Transverse colon (tissue), 4 donors: Measurements from ENCODE around the gene TMEM147. TPM values are rescaled to one million over a fixed set of nuclear protein-coding genes. Genes with fewer than 3 reads are reported as not detected.

ENCODE experiments used
- DNase-seq: peaks from one replicate; pipeline ENCODE4 v3.0.0-alpha.2; 2019
- H3K27ac ChIP-seq, 4 donors: fragments of 200-600 bp; sonication (generic); 2 replicates each; pipeline ENCODE4 v1.5.1; 2016 to 2018; ENCODE audit warnings: inconsistent platforms in 4 of 4
- H3K27me3 ChIP-seq: fragments of 200-600 bp; sonication (generic); 2 replicates; pipeline ENCODE4 v1.5.1; 2017; ENCODE audit warnings: inconsistent platforms
- H3K36me3 ChIP-seq, 4 donors: fragments of 200-600 bp; sonication (generic); 2 replicates each; pipeline ENCODE4 v1.5.1; 2017 to 2019; ENCODE audit warnings: inconsistent platforms in 4 of 4
- H3K4me1 ChIP-seq, 4 donors: fragments of 200-600 bp; sonication (generic); 2 replicates each; pipeline ENCODE4 v1.5.1; 2017 to 2020; ENCODE audit warnings: inconsistent platforms in 4 of 4
- H3K4me3 ChIP-seq, 4 donors: fragments of 200-600 bp; sonication (generic); 1 replicate in 1 of 4; 2 replicates in 3 of 4; pipeline versions ENCODE4 v1.5.1 to v1.6.1; 2017 to 2019; ENCODE audit warnings: inconsistent platforms in 4 of 4
- H3K9me3 ChIP-seq, 2 donors: fragments of 200-600 bp; sonication (generic); 2 replicates each; pipeline ENCODE4 v1.5.1; 2017 to 2019; ENCODE audit warnings: inconsistent platforms in 2 of 2
- EP300 ChIP-seq: sonication (generic); formaldehyde crosslinking; IDR thresholded peaks from one replicate; pipeline ENCODE4 v1.6.1; 2017; ENCODE audit warnings: antibody characterized with exemption, low read depth
- POLR2A ChIP-seq: fragments of 450-650 bp; IDR thresholded peaks from one replicate; pipeline ENCODE4 v1.6.1; 2016; ENCODE audit warnings: antibody characterized with exemption, mild to moderate bottlenecking, moderate library complexity
- POLR2AphosphoS5 ChIP-seq, 3 donors: sonication (generic); formaldehyde crosslinking; IDR thresholded peaks; one replicate each; pipeline ENCODE4 v1.6.1; 2016; ENCODE audit warnings: antibody characterized with exemption in 3 of 3
- WGBS, 2 donors: methylation state at CpG; one replicate each; pipeline ENCODE4 v1.1.5; 2018; ENCODE audit warnings: low coverage in 1 of 2; 5-methylcytosine and 5-hydroxymethylcytosine counted together
- in situ Hi-C, 4 donors: fragments of 200-750 bp; cut with MboI; loops; one replicate each; pipeline versions ENCODE4 v1.15.0 to v1.15.1; 2017; ENCODE audit warnings: low sequenced_read_pairs in 3 of 4, low pct_ligation_motif_present in 1 of 4, low pct_unique_long_range_greater_than_20kb in 1 of 4
- intact Hi-C: fragments of 100-400 bp; cut with DNase I; formaldehyde crosslinking; loops from one replicate; pipeline ENCODE4 v1.15.1; 2023; ENCODE audit warnings: low total_unique reads
- total RNA-seq, 4 donors: library from RNA; depleted of rRNA; stranded (reverse); fragments of >200 nt; gene quantifications; one replicate each; pipeline ENCODE4 v1.1.0, GENCODE V29; 2016
- TF ChIP-seq, protein P1 (sequence below), 5 experiments: fragments of 200-600 bp in 3 of 5; fragments of 450-650 bp in 2 of 5; sonication (generic) in 3 of 5; IDR thresholded peaks; 1 replicate in 2 of 5; 2 replicates in 3 of 5; pipeline ENCODE4 v1.5.1; 2016 to 2017; ENCODE audit warnings: antibody characterized with exemption in 5 of 5, inconsistent platforms in 3 of 5, mild to moderate bottlenecking in 2 of 5, moderate library complexity in 1 of 5

The TMEM147 gene
- total RNA-seq, 4 donors from 2014 or later, result 29.5 to 77.0 (median 54.0) TPM

GRCh38 chr19:35561436-35561835 is 16.0 kb downstream of the TMEM147 start:
- WGBS, 2 donors, result 72 to 78% methylated on average over 6 of the region's 6 CpGs
- H3K36me3 ChIP-seq, result no peaks in the 10 kb centered on the region
- in situ Hi-C loops (no loop called here), intact Hi-C loops (no loop called here)
- no peaks in the 10 kb centered on the region for H3K9me3 ChIP-seq
- peaks cover 48% of the 10 kb centered on the region for H3K27me3 ChIP-seq
- H3K4me3 ChIP-seq, result no peak overlapping the region
- no peak overlapping the region for H3K27ac ChIP-seq
- H3K4me1 ChIP-seq, result peaks cover 0 to 12% (median 9%) of the 10 kb centered on the region in 4 donors
- no peak for DNase-seq
- TF ChIP-seq, protein P1, sequence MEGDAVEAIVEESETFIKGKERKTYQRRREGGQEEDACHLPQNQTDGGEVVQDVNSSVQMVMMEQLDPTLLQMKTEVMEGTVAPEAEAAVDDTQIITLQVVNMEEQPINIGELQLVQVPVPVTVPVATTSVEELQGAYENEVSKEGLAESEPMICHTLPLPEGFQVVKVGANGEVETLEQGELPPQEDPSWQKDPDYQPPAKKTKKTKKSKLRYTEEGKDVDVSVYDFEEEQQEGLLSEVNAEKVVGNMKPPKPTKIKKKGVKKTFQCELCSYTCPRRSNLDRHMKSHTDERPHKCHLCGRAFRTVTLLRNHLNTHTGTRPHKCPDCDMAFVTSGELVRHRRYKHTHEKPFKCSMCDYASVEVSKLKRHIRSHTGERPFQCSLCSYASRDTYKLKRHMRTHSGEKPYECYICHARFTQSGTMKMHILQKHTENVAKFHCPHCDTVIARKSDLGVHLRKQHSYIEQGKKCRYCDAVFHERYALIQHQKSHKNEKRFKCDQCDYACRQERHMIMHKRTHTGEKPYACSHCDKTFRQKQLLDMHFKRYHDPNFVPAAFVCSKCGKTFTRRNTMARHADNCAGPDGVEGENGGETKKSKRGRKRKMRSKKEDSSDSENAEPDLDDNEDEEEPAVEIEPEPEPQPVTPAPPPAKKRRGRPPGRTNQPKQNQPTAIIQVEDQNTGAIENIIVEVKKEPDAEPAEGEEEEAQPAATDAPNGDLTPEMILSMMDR (IDR thresholded peaks at IDR 0.05), result no peak
- TF ChIP-seq POLR2A, result no peak
- no peak for TF ChIP-seq EP300
- TF ChIP-seq POLR2AphosphoS5 (IDR thresholded peaks at IDR 0.05), result no peak

- Histone ChIP-seq H3K4me3 (no peak overlapping the region), H3K27me3 (peaks cover 45% of the 10 kb centered on the region), H3K27ac (no peak overlapping the region), H3K9me3 (no peaks in the 10 kb centered on the region), H3K4me1 (peaks cover 0 to 12% (median 9%) of the 10 kb centered on the region in 4 donors), H3K36me3 (no peaks in the 10 kb centered on the region)
- intact Hi-C loops (no loop called here), in situ Hi-C loops (no loop called here)
- WGBS, 2 donors, result 38 to 71% methylated on average over 4 to 17 of the region's 17 CpGs
- TF ChIP-seq EP300, result no peak
- TF ChIP-seq POLR2A, result no peak
- TF ChIP-seq, protein P1 (IDR thresholded peaks at IDR 0.05), result no peak
- no peak for TF ChIP-seq POLR2AphosphoS5 (IDR thresholded peaks at IDR 0.05)
- DNase-seq, result no peak
These were observed 16.9 kb downstream of the TMEM147 start for GRCh38 chr19:35562336-35562735.

DNA sequence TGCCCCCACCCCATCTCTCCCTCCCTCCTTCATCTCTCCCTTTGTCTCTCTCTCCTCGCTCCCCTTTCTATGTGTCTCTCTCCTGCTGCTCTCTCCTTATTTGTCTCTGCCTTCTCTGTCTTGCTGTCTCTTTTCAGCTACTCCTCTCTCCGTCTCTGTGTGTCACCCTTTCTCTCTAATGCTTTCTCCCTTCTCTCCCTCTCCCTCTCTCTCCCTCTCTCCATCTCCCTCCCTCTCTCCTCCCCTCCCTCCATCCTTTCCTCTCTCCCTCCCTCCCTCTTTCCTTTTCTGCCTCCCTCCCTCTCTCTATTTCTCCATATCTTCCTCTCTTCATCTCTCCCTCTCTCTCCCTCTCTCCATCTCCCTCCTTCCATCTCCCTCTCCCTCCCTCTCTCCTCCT is 17.4 kb downstream of the TMEM147 start:
- Histone ChIP-seq H3K4me3 (no peak overlapping the region), H3K27me3 (peaks cover 42% of the 10 kb centered on the region), H3K4me1 (peaks cover 0 to 8% (median 7%) of the 10 kb centered on the region in 4 donors), H3K36me3 (no peaks in the 10 kb centered on the region), H3K27ac (no peak overlapping the region), H3K9me3 (no peaks in the 10 kb centered on the region)
- no peak for DNase-seq
- in situ Hi-C loops (no loop called here), intact Hi-C loops (no loop called here)
- 63 to 69% methylated on average over 2 of the region's 2 CpGs for WGBS, 2 donors
- TF ChIP-seq, protein P1 (IDR thresholded peaks at IDR 0.05), result no peak
- TF ChIP-seq EP300 (no peak), POLR2AphosphoS5 (IDR thresholded peaks at IDR 0.05) (no peak), POLR2A (no peak)

- no peak within 1 kb of the TSS for H3K27ac ChIP-seq
- peaks cover 37% of the 10 kb centered on the region for H3K27me3 ChIP-seq
- DNase-seq, result no peak
- no peaks in the 10 kb centered on the region for H3K36me3 ChIP-seq
- peaks cover 0 to 3% (median 1%) of the 10 kb centered on the region in 4 donors for H3K4me1 ChIP-seq
- WGBS, 2 donors, result 68 to 79% methylated on average over 4 to 15 of the region's 15 CpGs
- intact Hi-C loops (no loop called here), in situ Hi-C loops (no loop called here)
- TF ChIP-seq, protein P1 (IDR thresholded peaks at IDR 0.05), result no peak
- TF ChIP-seq POLR2AphosphoS5 (IDR thresholded peaks at IDR 0.05), result no peak
- no peak for TF ChIP-seq EP300
- no peak for TF ChIP-seq POLR2A
- H3K9me3 ChIP-seq, result no peaks in the 10 kb centered on the region
- H3K4me3 ChIP-seq, result no peak within 1 kb of the TSS
These were observed 17.9 kb downstream of the TMEM147 start, which contains the start of gene ATP4A for GRCh38 chr19:35563207-35563829. Gene ATP4A, minus strand, starts transcription at chr19:35563658. Its CDS starts 29 bp downstream, at chr19:35563629.
